Central memory CD8-positive, alpha-beta T cell (primary cell): ENCODE data around the gene AP5Z1.

Experiments
- ATAC-seq: fragments of 150-1000 bp; cut with Tn5 transposase; replicated peaks from 2 replicates; pipeline ENCODE4 v1.10.0; 2022; ENCODE audit warnings: mild to moderate bottlenecking, moderate FRiP score, moderate number of reproducible peaks; ENCODE audit not compliant: poor library complexity, severe bottlenecking; ENCODE audit errors: extremely low read depth
- DNase-seq, 2 donors: peaks; one replicate each; pipeline ENCODE4 v3.0.0; 2021; ENCODE audit warnings: low spot score in 2 of 2
- H3K27ac Mint-ChIP-seq: one replicate; pipeline ENCODE4 v1.8.0; 2022; ENCODE audit warnings: low read depth, mild to moderate bottlenecking, moderate library complexity, mixed read lengths
- H3K27me3 Mint-ChIP-seq: one replicate; pipeline ENCODE4 v1.8.0; 2022; ENCODE audit warnings: mixed read lengths
- H3K36me3 Mint-ChIP-seq: one replicate; pipeline ENCODE4 v1.8.0; 2022; ENCODE audit warnings: mild to moderate bottlenecking, moderate library complexity, mixed read lengths; ENCODE audit not compliant: insufficient read depth
- H3K4me1 Mint-ChIP-seq: one replicate; pipeline ENCODE4 v1.8.0; 2022; ENCODE audit warnings: mixed read lengths
- H3K4me3 Mint-ChIP-seq: one replicate; pipeline ENCODE4 v1.8.0; 2022; ENCODE audit warnings: mild to moderate bottlenecking, moderate library complexity, mixed read lengths
- H3K9me3 Mint-ChIP-seq: one replicate; pipeline ENCODE4 v1.8.0; 2022; ENCODE audit warnings: mixed read lengths

The AP5Z1 gene

DNA sequence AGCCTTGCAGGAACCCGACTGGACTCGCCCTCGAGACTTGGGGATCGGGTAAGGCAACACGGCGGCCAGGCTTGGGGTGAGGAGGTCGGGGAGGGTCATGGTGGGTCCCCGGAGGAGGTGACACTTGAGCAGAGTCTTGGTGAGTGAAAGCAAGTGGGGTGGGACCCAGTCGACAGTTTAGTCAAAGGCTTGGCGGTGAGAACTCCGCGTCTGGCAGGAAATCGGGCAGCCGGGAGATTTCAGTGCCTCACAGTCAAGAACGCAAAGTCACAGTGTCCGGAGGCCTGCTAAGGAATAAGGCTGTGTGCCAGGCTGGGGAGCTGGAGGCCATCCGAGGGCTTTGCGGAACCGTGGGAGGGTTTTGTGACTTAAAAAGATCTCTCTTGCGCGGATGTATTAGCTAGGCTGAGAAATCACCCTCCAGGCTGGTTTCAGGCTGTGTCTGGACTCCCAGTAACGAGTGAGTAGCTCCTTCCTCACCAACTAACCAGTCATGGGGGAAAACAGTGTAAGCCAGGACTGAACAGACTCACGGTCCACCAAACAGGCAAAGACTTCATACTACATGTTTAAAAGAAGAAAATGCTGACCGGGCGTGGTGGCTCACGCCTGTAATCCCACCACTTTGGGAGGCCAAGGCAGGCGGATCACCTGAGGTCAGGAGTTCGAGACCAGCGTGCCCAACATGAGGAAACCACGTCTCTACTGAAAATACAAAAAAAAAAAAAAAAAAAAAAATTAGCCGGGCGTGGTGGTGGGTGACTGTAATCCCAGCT, 613 bp downstream of the AP5Z1 start:
- Mint-ChIP-seq H3K4me1 (peaks cover 38% of the 10 kb centered on the region), H3K4me3 (peak overlapping the region; percentile 99), H3K36me3 (peaks cover 21% of the 10 kb centered on the region), H3K27ac (peak overlapping the region; percentile 99), H3K27me3 (no peaks in the 10 kb centered on the region), H3K9me3 (no peaks in the 10 kb centered on the region)
- peak; percentile 59 for ATAC-seq
- DNase-seq: peak; percentile 47 to 69

DNA sequence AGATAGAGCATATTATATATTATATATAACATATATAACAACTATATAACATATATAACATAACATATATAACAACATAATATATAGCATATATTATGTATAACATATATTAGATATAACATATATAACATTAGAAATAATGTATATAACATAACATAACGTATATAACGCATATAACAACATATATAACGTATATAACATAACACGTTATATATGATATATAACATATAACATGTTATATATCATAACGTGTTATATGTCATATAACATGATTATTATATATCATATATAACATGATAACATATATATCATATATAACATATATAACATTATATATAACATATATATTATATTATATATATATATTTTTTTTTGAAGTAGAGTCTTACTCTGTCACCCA, 3.7 kb downstream of the AP5Z1 start:
- peaks cover 37% of the 10 kb centered on the region for H3K4me1 Mint-ChIP-seq
- no peaks in the 10 kb centered on the region for H3K9me3 Mint-ChIP-seq
- no peak for DNase-seq
- no peak for ATAC-seq
- H3K27me3 Mint-ChIP-seq: no peaks in the 10 kb centered on the region
- H3K4me3 Mint-ChIP-seq: no peak overlapping the region
- no peak overlapping the region for H3K27ac Mint-ChIP-seq
- H3K36me3 Mint-ChIP-seq: peaks cover 35% of the 10 kb centered on the region

GRCh38 chr7:4781366-4782069, 6.1 kb downstream of the AP5Z1 start:
- no peak for ATAC-seq
- no peaks in the 10 kb centered on the region for H3K27me3 Mint-ChIP-seq
- H3K4me3 Mint-ChIP-seq: no peak overlapping the region
- peaks cover 30% of the 10 kb centered on the region for H3K36me3 Mint-ChIP-seq
- H3K9me3 Mint-ChIP-seq: no peaks in the 10 kb centered on the region
- no peak overlapping the region for H3K27ac Mint-ChIP-seq
- peaks cover 17% of the 10 kb centered on the region for H3K4me1 Mint-ChIP-seq
- no peak for DNase-seq

DNA sequence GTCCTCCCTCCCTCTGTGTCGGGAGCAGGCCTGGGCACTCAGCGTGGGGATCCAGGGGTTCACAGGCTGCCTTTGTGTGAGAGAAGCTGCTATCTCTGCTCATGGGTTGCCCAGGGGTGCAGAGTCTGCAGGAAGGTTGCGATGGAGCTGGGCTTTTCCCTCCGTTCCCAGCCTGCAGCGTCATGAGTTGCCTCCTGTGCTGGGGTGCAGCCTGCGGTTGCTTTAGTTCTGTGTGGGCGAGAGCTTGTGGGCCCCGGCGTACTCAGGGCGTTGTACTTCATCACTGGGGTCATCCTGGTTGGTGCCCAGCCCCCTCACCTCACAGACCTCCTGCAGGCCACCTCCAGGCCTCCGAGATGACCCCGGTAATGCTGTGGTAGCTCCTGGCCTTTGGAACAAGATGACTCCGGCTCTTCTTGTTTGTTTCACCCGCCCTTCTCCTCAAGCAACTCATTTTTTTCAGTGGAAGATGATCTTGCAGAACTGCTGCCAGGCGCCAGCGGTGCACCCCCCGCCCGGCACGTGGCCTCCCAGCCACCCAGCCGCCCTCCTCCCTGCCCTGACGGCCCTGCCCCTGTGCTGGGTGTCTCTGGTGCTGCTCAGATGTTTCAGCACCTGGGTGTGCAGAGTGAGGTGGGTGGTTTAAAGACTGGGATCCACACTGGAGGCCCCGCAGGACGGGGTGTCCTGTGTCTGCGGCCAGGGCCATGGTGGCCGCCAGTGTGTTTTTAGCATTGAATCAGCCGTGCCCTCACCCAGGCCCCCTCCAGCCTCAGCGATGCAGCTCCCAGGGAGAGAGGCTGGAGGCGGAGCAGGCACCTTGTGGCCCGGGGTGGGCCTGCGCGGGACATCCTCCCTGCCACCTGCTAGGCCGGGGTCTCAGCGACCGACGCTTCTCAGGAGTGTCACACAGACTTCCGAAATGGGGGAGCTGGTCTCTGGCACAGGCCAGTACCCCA, 7.2 kb downstream of the AP5Z1 start:
- Mint-ChIP-seq H3K27me3 (no peaks in the 10 kb centered on the region), H3K9me3 (no peaks in the 10 kb centered on the region), H3K4me1 (peaks cover 9% of the 10 kb centered on the region), H3K4me3 (no peak overlapping the region), H3K36me3 (peaks cover 32% of the 10 kb centered on the region), H3K27ac (no peak overlapping the region)
- ATAC-seq: no peak
- no peak for DNase-seq

DNA sequence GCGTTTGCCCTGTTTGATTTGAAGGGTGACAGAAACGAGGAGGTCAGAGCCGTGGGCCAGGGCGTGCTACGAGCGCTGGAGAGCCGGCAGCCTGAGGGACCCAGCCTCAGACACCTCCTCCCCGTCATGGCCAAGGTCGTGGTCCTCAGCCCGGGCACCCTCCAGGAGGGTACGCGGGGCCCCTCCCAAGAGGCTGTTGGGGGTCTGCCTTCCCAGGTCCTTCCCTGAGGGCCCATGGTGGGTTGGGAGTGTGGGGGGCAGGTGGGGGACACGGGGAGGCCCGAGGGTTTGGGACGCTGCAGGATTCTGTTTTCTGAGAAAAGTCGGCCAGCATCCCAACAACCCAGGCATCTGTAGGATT, 7.8 kb downstream of the AP5Z1 start:
- no peaks in the 10 kb centered on the region for H3K27me3 Mint-ChIP-seq
- H3K27ac Mint-ChIP-seq: no peak overlapping the region
- DNase-seq (no peak), ATAC-seq (no peak)
- peaks cover 3% of the 10 kb centered on the region for H3K4me1 Mint-ChIP-seq
- H3K4me3 Mint-ChIP-seq: no peak overlapping the region
- no peaks in the 10 kb centered on the region for H3K9me3 Mint-ChIP-seq
- H3K36me3 Mint-ChIP-seq: peaks cover 32% of the 10 kb centered on the region

DNA sequence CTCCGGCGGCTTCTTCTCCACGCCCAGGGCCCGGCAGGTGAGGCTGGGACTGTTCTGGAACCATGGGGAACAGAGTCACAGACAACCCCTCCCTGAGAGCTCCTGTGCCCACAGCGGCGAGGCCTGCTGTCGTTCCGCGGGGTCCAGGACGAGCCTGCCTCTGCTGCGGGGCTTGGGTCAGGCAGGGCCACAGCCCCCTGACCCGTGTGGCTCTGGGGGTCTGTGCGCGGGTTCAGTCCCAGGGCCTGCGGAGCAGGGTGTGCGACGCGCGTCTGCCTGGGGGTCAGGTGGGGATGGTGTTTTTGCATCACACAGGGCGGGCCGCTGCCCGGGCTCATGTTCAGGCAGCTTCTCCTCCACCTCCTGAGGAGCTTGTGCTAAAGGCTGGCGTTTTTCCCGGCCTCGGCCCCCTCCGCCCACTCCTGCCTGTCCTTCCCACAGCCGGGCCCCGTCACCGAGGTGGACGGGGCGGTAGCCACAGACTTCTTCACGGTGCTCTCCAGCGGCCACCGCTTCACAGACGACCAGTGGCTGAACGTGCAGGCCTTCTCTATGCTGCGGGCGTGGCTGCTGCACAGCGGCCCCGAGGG, 8.4 kb downstream of the AP5Z1 start:
- H3K27ac Mint-ChIP-seq: no peak overlapping the region
- DNase-seq (no peak), ATAC-seq (no peak)
- H3K4me3 Mint-ChIP-seq: no peak overlapping the region
- H3K4me1 Mint-ChIP-seq: no peaks in the 10 kb centered on the region
- no peaks in the 10 kb centered on the region for H3K9me3 Mint-ChIP-seq
- no peaks in the 10 kb centered on the region for H3K27me3 Mint-ChIP-seq
- peaks cover 33% of the 10 kb centered on the region for H3K36me3 Mint-ChIP-seq

GRCh38 chr7:4784799-4785198, 9.4 kb downstream of the AP5Z1 start:
- no peaks in the 10 kb centered on the region for H3K27me3 Mint-ChIP-seq
- DNase-seq (no peak), ATAC-seq (no peak)
- H3K4me1 Mint-ChIP-seq: no peaks in the 10 kb centered on the region
- peaks cover 33% of the 10 kb centered on the region for H3K36me3 Mint-ChIP-seq
- H3K27ac Mint-ChIP-seq: no peak overlapping the region
- no peaks in the 10 kb centered on the region for H3K9me3 Mint-ChIP-seq
- H3K4me3 Mint-ChIP-seq: no peak overlapping the region

- DNase-seq (no peak), ATAC-seq (no peak)
- peaks cover 34% of the 10 kb centered on the region for H3K36me3 Mint-ChIP-seq
Observed at GRCh38 chr7:4785371-4785770, 9.9 kb downstream of the AP5Z1 start.

GRCh38 chr7:4786015-4786414, 10.6 kb downstream of the AP5Z1 start:
- H3K36me3 Mint-ChIP-seq: peaks cover 32% of the 10 kb centered on the region
- H3K27ac Mint-ChIP-seq: no peak overlapping the region
- no peaks in the 10 kb centered on the region for H3K9me3 Mint-ChIP-seq
- DNase-seq: no peak
- no peak overlapping the region for H3K4me3 Mint-ChIP-seq
- no peaks in the 10 kb centered on the region for H3K27me3 Mint-ChIP-seq
- no peak for ATAC-seq
- H3K4me1 Mint-ChIP-seq: no peaks in the 10 kb centered on the region

More at GRCh38 chr7:4785371-4785770, 9.9 kb downstream of the AP5Z1 start:
- no peaks in the 10 kb centered on the region for H3K27me3 Mint-ChIP-seq
- no peaks in the 10 kb centered on the region for H3K4me1 Mint-ChIP-seq
- H3K4me3 Mint-ChIP-seq: no peak overlapping the region
- H3K27ac Mint-ChIP-seq: no peak overlapping the region
- no peaks in the 10 kb centered on the region for H3K9me3 Mint-ChIP-seq

DNA sequence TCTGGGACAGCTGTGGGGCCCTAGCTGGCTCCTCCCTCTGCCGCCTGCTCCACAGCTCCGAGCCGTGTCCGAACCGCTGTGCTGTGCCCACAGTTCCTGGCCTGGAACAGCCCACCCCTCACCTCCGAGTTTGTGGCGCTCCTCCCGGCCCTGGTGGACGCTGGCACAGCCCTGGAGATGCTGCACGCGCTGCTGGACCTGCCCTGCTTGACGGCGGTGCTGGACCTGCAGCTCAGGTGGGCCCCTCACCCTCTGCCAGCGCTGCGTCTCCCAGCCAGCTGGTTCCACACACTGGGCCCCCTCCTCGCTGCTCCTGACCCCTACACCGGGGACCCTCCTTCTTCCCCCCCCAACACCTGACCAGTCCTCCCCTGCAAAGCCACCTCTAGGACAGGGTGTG, 12.1 kb downstream of the AP5Z1 start:
- ATAC-seq: no peak
- Mint-ChIP-seq H3K27me3 (no peaks in the 10 kb centered on the region), H3K4me3 (no peak overlapping the region), H3K9me3 (no peaks in the 10 kb centered on the region), H3K27ac (peak overlapping the region; percentile 46), H3K4me1 (no peaks in the 10 kb centered on the region), H3K36me3 (peaks cover 29% of the 10 kb centered on the region)
- DNase-seq: no peak

DNA sequence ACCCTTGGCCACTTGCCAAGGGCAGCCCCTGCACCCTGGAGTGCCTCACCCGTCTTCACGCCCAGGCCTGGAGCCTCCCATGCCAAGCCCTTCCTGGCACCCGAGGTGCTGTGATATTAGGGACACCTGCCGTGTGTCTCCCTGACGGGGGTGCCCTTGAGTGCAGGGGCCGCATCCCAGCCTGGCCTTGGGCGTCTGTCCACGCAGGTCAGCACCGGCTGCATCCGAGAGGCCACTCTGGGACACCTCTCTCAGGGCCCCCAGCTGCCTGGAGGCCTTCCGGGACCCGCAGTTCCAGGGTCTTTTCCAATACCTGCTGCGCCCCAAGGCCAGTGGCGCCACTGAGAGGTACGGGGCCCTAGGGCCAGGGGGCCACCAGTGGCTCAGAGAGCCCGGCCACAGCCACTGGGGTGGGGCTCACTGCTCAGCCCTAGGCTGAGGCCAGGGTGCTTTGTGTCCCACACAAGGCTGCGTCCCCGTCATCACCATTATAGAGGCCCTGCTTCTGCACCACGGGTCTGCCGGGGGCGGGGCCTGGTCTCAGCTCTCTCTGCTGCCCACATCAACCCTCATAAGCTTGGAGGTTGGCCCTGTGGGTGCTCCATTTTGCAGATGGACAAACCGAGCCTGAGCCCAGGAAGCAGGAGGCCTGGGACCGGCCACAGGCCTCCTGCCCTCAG, 12.7 kb downstream of the AP5Z1 start:
- Mint-ChIP-seq H3K4me3 (no peak overlapping the region), H3K27ac (peak overlapping the region; percentile 46), H3K4me1 (no peaks in the 10 kb centered on the region), H3K36me3 (peaks cover 25% of the 10 kb centered on the region), H3K27me3 (no peaks in the 10 kb centered on the region), H3K9me3 (no peaks in the 10 kb centered on the region)
- DNase-seq (no peak), ATAC-seq (no peak)
